Measurements from ENCODE around the gene COL7A1. TPM values are rescaled to one million over a fixed set of nuclear protein-coding genes. Genes with fewer than 3 reads are reported as not detected.

Gene COL7A1
- total RNA-seq (2021): 8.1 to 16.1 TPM (median 15.4 TPM) in 3 replicates
- Bru-seq, nascent RNA: percentile 28 among the genes with signal in this experiment
- long read RNA-seq, experiment 1, partial matches to known transcripts: 3 of 7 reads
- long read RNA-seq, experiment 1, other reads (novel, unspliced or antisense): 4 of 7 reads
- long read RNA-seq, experiment 2, partial matches to known transcripts: 2 of 5 reads
- long read RNA-seq, experiment 2, other reads (novel, unspliced or antisense): 2 of 5 reads
- long read RNA-seq, experiment 3: 0 reads

DNA sequence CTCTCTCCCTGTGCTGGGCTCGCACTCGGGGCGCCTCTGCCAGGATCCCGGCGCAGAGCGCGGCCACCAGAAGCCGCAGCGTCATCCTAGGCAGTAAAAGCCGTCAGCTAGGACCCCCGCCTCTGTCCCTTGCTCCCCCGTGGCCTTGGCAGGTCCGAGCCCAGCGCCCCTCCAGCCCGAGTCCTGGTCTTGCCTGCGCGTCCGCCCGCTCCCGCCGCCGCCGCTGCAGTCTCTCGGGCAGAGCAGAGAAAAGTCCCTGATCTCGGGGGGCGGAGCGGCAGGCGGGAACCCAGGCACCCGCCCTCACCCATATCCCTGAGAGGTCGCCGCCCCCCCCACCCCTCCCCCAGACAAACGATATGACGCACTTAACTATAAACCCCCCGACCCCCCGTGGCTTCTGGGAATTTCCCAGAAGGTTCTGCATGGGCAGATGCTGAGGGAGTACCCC lies at the start of gene COL7A1:
Gene COL7A1 (minus strand): TSS at position 255 of the 451 bp plus-strand sequence. CDS start 170 bp downstream, at position 85.
- 0 out of 2 replicates have a peak, but pooled peaks have one; percentile 4 for ATAC-seq
- Mint-ChIP-seq H3K9me3 (no peaks in the 10 kb centered on the region), H3K4me3 (peak within 1 kb of the TSS; percentile 43), H3K27ac (no peak within 1 kb of the TSS), H3K27me3 (ENCODE audit: low read depth) (no peaks in the 10 kb centered on the region; the same call in 1 of the 2 replicates), H3K36me3 (peaks cover 24% of the 10 kb centered on the region), H3K4me1 (peaks cover 16% of the 10 kb centered on the region)
- DNase-seq (ENCODE audit: low spot score): peak; percentile 26
- CTCF ChIA-PET: interaction anchor here (1.2 to 1.4 kb wide), 2 partner anchors 37 to 40 kb away, joined by 4 read pairs; partner anchors contain the start of gene SLC26A6
- POLR2A ChIA-PET: no interaction called here
- TF ChIP-seq ZNF317 (CRISPR knock-in tag; IDR thresholded peaks at IDR 0.05; ENCODE audit: borderline replicate concordance, low read depth) (no peak), FOXP1 (CRISPR knock-in tag; IDR thresholded peaks at IDR 0.05; ENCODE audit: borderline replicate concordance) (no peak), ZNF138 (CRISPR knock-in tag; conservative IDR thresholded peaks at IDR 0.05) (no peak), ZNF416 (CRISPR knock-in tag; IDR thresholded peaks at IDR 0.05) (no peak), ZNF232 (CRISPR knock-in tag; IDR thresholded peaks at IDR 0.05) (no peak), ESRRA (CRISPR knock-in tag; IDR thresholded peaks at IDR 0.05; ENCODE audit: borderline replicate concordance) (no peak), MXD4 (CRISPR knock-in tag; IDR thresholded peaks at IDR 0.05; ENCODE audit: borderline replicate concordance) (no peak), FOXK1 (CRISPR knock-in tag; IDR thresholded peaks at IDR 0.05) (no peak), FOXJ3 (CRISPR knock-in tag; IDR thresholded peaks at IDR 0.05; ENCODE audit: borderline replicate concordance) (no peak), RORB (CRISPR knock-in tag; IDR thresholded peaks at IDR 0.05) (no peak), JAZF1 (CRISPR knock-in tag; IDR thresholded peaks at IDR 0.05) (no peak), GABPB1 (CRISPR knock-in tag; IDR thresholded peaks at IDR 0.05) (no peak), SOX15 (CRISPR knock-in tag; IDR thresholded peaks at IDR 0.05) (no peak)
- TF ChIP-seq, protein P1, sequence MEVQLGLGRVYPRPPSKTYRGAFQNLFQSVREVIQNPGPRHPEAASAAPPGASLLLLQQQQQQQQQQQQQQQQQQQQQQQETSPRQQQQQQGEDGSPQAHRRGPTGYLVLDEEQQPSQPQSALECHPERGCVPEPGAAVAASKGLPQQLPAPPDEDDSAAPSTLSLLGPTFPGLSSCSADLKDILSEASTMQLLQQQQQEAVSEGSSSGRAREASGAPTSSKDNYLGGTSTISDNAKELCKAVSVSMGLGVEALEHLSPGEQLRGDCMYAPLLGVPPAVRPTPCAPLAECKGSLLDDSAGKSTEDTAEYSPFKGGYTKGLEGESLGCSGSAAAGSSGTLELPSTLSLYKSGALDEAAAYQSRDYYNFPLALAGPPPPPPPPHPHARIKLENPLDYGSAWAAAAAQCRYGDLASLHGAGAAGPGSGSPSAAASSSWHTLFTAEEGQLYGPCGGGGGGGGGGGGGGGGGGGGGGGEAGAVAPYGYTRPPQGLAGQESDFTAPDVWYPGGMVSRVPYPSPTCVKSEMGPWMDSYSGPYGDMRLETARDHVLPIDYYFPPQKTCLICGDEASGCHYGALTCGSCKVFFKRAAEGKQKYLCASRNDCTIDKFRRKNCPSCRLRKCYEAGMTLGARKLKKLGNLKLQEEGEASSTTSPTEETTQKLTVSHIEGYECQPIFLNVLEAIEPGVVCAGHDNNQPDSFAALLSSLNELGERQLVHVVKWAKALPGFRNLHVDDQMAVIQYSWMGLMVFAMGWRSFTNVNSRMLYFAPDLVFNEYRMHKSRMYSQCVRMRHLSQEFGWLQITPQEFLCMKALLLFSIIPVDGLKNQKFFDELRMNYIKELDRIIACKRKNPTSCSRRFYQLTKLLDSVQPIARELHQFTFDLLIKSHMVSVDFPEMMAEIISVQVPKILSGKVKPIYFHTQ (CRISPR knock-in tag; IDR thresholded peaks at IDR 0.05): no peak
- TF ChIP-seq, protein P2, sequence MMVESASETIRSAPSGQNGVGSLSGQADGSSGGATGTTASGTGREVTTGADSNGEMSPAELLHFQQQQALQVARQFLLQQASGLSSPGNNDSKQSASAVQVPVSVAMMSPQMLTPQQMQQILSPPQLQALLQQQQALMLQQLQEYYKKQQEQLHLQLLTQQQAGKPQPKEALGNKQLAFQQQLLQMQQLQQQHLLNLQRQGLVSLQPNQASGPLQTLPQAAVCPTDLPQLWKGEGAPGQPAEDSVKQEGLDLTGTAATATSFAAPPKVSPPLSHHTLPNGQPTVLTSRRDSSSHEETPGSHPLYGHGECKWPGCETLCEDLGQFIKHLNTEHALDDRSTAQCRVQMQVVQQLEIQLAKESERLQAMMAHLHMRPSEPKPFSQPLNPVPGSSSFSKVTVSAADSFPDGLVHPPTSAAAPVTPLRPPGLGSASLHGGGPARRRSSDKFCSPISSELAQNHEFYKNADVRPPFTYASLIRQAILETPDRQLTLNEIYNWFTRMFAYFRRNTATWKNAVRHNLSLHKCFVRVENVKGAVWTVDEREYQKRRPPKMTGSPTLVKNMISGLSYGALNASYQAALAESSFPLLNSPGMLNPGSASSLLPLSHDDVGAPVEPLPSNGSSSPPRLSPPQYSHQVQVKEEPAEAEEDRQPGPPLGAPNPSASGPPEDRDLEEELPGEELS (CRISPR knock-in tag; IDR thresholded peaks at IDR 0.05): no peak

DNA sequence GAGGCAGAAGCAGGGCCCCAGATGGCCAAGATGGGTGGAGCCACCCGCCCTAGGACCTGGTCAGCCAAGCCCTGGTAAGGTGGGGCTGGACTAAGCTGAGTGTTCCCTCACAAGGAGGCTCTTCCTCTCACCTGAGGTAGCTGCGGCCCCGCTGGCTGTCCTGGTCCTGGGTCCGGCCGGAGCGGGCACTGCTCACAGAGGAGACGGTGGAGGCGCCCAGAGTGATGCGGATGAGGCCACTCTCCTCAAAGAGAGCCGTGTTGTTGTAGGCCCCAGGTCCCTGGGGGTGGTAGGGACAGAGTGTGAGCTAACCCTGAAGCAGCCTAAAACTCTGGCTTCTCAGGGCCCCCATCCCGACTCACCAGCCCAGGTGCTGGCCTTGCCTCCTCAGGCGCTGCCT lies 47.5 kb upstream of the COL7A1 start:
- Mint-ChIP-seq H3K4me3 (no peak overlapping the region), H3K4me1 (peaks cover 6% of the 10 kb centered on the region), H3K27me3 (ENCODE audit: low read depth) (no peaks in the 10 kb centered on the region), H3K9me3 (no peaks in the 10 kb centered on the region), H3K36me3 (peaks cover 37% of the 10 kb centered on the region), H3K27ac (no peak overlapping the region)
- CTCF ChIA-PET: interaction anchor here (0.6 kb wide), 1 partner anchor 147 kb away, joined by 3 read pairs; no protein-coding TSS in a partner anchor
- ATAC-seq (no peak), DNase-seq (ENCODE audit: low spot score) (no peak)
- POLR2A ChIA-PET: interaction anchor here (0.5 kb wide), 1 partner anchor 31 kb away, joined by 3 read pairs; no protein-coding TSS in a partner anchor
- TF ChIP-seq CREB1 (CRISPR knock-in tag; IDR thresholded peaks at IDR 0.05) (no peak), CREM (CRISPR knock-in tag; IDR thresholded peaks at IDR 0.05) (no peak), HMGA2 (CRISPR knock-in tag; IDR thresholded peaks at IDR 0.05) (no peak), ZNF219 (CRISPR knock-in tag; IDR thresholded peaks at IDR 0.05; ENCODE audit: borderline replicate concordance) (no peak), ZNF671 (CRISPR knock-in tag; IDR thresholded peaks at IDR 0.05) (no peak), ZNF416 (CRISPR knock-in tag; IDR thresholded peaks at IDR 0.05) (no peak)
- TF ChIP-seq, protein P3, sequence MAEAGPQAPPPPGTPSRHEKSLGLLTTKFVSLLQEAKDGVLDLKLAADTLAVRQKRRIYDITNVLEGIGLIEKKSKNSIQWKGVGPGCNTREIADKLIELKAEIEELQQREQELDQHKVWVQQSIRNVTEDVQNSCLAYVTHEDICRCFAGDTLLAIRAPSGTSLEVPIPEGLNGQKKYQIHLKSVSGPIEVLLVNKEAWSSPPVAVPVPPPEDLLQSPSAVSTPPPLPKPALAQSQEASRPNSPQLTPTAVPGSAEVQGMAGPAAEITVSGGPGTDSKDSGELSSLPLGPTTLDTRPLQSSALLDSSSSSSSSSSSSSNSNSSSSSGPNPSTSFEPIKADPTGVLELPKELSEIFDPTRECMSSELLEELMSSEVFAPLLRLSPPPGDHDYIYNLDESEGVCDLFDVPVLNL (CRISPR knock-in tag; IDR thresholded peaks at IDR 0.05; ENCODE audit: borderline replicate concordance, low read depth): no peak
- TF ChIP-seq, protein P4, sequence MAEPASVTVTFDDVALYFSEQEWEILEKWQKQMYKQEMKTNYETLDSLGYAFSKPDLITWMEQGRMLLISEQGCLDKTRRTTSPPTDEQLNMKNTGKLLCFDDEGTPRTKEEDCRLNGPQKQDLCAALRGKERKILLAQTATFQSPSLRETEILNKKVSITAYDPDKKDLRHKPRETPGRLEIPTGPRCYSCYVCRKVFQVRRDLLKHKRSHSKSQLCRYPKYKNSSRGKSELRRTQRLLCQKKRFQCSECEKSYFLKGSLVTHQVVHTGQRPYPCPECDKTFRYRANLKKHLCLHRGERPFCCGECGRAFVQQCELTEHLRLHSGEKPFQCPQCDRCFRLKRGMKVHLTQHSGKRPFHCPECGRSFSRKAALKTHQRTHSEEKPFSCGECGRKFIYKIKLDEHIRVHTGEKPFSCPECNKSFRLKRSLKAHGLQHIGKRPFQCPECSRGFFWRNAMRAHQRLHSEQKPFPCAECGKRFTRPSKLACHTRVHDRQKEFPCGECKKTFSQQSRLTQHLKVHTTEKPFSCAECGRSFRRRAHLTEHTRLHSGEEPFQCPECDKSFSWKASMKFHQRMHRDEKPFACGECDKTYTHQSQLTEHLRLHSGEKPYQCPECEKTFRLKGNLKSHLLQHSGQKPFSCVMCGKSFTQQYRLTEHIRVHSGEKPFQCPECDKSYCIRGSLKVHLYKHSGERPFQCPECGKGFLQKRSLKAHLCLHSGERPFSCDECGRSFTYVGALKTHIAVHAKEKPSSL (CRISPR knock-in tag; conservative IDR thresholded peaks at IDR 0.05): no peak
- TF ChIP-seq, protein P5, sequence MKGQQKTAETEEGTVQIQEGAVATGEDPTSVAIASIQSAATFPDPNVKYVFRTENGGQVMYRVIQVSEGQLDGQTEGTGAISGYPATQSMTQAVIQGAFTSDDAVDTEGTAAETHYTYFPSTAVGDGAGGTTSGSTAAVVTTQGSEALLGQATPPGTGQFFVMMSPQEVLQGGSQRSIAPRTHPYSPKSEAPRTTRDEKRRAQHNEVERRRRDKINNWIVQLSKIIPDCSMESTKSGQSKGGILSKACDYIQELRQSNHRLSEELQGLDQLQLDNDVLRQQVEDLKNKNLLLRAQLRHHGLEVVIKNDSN (CRISPR knock-in tag; IDR thresholded peaks at IDR 0.05): no peak
- TF ChIP-seq, protein P6, sequence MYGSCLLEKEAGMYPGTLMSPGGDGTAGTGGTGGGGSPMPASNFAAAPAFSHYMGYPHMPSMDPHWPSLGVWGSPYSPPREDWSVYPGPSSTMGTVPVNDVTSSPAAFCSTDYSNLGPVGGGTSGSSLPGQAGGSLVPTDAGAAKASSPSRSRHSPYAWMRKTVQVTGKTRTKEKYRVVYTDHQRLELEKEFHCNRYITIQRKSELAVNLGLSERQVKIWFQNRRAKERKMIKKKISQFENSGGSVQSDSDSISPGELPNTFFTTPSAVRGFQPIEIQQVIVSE (CRISPR knock-in tag; IDR thresholded peaks at IDR 0.05; ENCODE audit: borderline replicate concordance): no peak
- TF ChIP-seq, protein P7, sequence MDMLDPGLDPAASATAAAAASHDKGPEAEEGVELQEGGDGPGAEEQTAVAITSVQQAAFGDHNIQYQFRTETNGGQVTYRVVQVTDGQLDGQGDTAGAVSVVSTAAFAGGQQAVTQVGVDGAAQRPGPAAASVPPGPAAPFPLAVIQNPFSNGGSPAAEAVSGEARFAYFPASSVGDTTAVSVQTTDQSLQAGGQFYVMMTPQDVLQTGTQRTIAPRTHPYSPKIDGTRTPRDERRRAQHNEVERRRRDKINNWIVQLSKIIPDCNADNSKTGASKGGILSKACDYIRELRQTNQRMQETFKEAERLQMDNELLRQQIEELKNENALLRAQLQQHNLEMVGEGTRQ (CRISPR knock-in tag; IDR thresholded peaks at IDR 0.05): no peak
